ENCODE measurements around the gene ZC3H7B.

ZC3H7B gene

GRCh38 chr22:41330169-41330568 lies 28.8 kb downstream of the ZC3H7B start:
- DNase-seq (ENCODE audit: low read depth in 1 of 2, low spot score in 1 of 2): no peak

GRCh38 chr22:41332217-41332939 lies 31.1 kb downstream of the ZC3H7B start:
- no peak for DNase-seq (ENCODE audit: low read depth in 1 of 2, low spot score in 1 of 2)

GRCh38 chr22:41333806-41334205 lies 32.5 kb downstream of the ZC3H7B start:
- no peak for DNase-seq (ENCODE audit: low read depth in 1 of 2, low spot score in 1 of 2)

- no peak for DNase-seq (ENCODE audit: low read depth in 1 of 2, low spot score in 1 of 2)
Observed at GRCh38 chr22:41334215-41334614, 32.9 kb downstream of the ZC3H7B start.

GRCh38 chr22:41334951-41335635 lies 33.8 kb downstream of the ZC3H7B start:
- DNase-seq (ENCODE audit: low read depth in 1 of 2, low spot score in 1 of 2): no peak

GRCh38 chr22:41338614-41339212 lies 37.4 kb downstream of the ZC3H7B start:
- no peak for DNase-seq (ENCODE audit: low read depth in 1 of 2, low spot score in 1 of 2)

- no peak for DNase-seq (ENCODE audit: low read depth in 1 of 2, low spot score in 1 of 2)
Observed at GRCh38 chr22:41339823-41340222, 38.5 kb downstream of the ZC3H7B start.

GRCh38 chr22:41340357-41340756 lies 39.0 kb downstream of the ZC3H7B start:
- no peak for DNase-seq (ENCODE audit: low read depth in 1 of 2, low spot score in 1 of 2)

GRCh38 chr22:41341012-41341411 lies 39.7 kb downstream of the ZC3H7B start:
- DNase-seq (ENCODE audit: low read depth in 1 of 2, low spot score in 1 of 2): no peak

GRCh38 chr22:41341990-41342389 lies 40.7 kb downstream of the ZC3H7B start:
- DNase-seq (ENCODE audit: low read depth in 1 of 2, low spot score in 1 of 2): no peak

- no peak for DNase-seq (ENCODE audit: low read depth in 1 of 2, low spot score in 1 of 2)
Observed at GRCh38 chr22:41343300-41343699, 42.0 kb downstream of the ZC3H7B start.

GRCh38 chr22:41343717-41344116 lies 42.4 kb downstream of the ZC3H7B start:
- no peak for DNase-seq (ENCODE audit: low read depth in 1 of 2, low spot score in 1 of 2)

GRCh38 chr22:41344189-41344788 lies 43.0 kb downstream of the ZC3H7B start:
- no peak for DNase-seq (ENCODE audit: low read depth in 1 of 2, low spot score in 1 of 2)

- DNase-seq (ENCODE audit: low read depth in 1 of 2, low spot score in 1 of 2): no peak
Observed at GRCh38 chr22:41345807-41346335, 44.5 kb downstream of the ZC3H7B start.

GRCh38 chr22:41347066-41347859 lies 45.9 kb downstream of the ZC3H7B start:
- DNase-seq (ENCODE audit: low read depth in 1 of 2, low spot score in 1 of 2): no peak

- DNase-seq (ENCODE audit: low read depth in 1 of 2, low spot score in 1 of 2): no peak
Observed at GRCh38 chr22:41348964-41349484, 47.7 kb downstream of the ZC3H7B start.

- no peak for DNase-seq (ENCODE audit: low read depth in 1 of 2, low spot score in 1 of 2)
Observed at GRCh38 chr22:41350087-41350486, 48.8 kb downstream of the ZC3H7B start.

GRCh38 chr22:41351011-41351410 lies 49.7 kb downstream of the ZC3H7B start:
- no peak for DNase-seq (ENCODE audit: low read depth in 1 of 2, low spot score in 1 of 2)

- no peak for DNase-seq (ENCODE audit: low read depth in 1 of 2, low spot score in 1 of 2)
Observed at GRCh38 chr22:41352058-41352457, 50.7 kb downstream of the ZC3H7B start.

GRCh38 chr22:41353862-41354575 lies 52.7 kb downstream of the ZC3H7B start:
- no peak for DNase-seq (ENCODE audit: low read depth in 1 of 2, low spot score in 1 of 2)

Measured in activated T-helper 1 cell treated with anti-CD3 and anti-CD28 coated beads, Interleukin-2, amount 50 U/mL, for 16 hours (primary cell).